Transverse colon (tissue), 4 donors: ENCODE results near the gene SMAD6.

Experiments used
- POLR2A ChIP-seq: fragments of 450-650 bp; IDR thresholded peaks from one replicate; pipeline ENCODE4 v1.6.1; 2016; ENCODE audit warnings: antibody characterized with exemption, mild to moderate bottlenecking, moderate library complexity
- POLR2AphosphoS5 ChIP-seq, 3 donors: sonication (generic); formaldehyde crosslinking; IDR thresholded peaks; one replicate each; pipeline ENCODE4 v1.6.1; 2016; ENCODE audit warnings: antibody characterized with exemption in 3 of 3
- TF ChIP-seq, protein P1 (sequence below), 5 experiments: fragments of 200-600 bp in 3 of 5; fragments of 450-650 bp in 2 of 5; sonication (generic) in 3 of 5; IDR thresholded peaks; 1 replicate in 2 of 5; 2 replicates in 3 of 5; pipeline ENCODE4 v1.5.1; 2016 to 2017; ENCODE audit warnings: antibody characterized with exemption in 5 of 5, inconsistent platforms in 3 of 5, mild to moderate bottlenecking in 2 of 5, moderate library complexity in 1 of 5

DNA sequence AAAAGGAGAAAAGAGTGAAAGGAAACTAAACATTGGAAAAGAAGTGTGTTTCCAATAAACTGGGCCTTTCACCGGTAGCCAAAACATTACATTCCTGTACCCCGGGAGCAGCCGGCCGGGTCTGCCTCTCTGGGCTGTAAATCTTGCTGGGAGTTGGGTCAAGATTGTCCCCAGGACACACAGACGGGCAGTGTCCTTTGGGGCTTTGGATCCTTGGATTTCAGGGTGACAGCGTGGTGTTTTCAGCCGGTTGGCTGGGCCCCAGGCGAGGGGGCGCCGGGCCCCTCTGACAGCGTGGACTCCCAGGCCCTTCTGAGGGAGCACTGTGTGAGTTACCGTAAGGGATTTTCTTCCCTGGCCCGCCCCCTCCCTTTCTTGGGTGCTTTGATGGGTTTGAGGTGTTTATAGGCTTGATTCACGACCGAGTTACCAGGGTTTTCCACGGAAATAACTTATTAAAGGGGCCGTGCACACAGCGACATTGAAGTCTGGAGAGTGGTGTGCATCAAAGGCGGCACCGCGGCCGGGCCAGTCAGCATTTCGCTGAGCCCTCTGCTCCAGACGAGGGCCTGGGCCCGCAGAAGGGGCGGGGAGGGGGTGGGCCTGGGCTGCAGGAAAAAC is 27.4 kb downstream of the SMAD6 start:
- TF ChIP-seq POLR2A (no peak), POLR2AphosphoS5 (IDR thresholded peaks at IDR 0.05) (no peak)
- TF ChIP-seq, protein P1, sequence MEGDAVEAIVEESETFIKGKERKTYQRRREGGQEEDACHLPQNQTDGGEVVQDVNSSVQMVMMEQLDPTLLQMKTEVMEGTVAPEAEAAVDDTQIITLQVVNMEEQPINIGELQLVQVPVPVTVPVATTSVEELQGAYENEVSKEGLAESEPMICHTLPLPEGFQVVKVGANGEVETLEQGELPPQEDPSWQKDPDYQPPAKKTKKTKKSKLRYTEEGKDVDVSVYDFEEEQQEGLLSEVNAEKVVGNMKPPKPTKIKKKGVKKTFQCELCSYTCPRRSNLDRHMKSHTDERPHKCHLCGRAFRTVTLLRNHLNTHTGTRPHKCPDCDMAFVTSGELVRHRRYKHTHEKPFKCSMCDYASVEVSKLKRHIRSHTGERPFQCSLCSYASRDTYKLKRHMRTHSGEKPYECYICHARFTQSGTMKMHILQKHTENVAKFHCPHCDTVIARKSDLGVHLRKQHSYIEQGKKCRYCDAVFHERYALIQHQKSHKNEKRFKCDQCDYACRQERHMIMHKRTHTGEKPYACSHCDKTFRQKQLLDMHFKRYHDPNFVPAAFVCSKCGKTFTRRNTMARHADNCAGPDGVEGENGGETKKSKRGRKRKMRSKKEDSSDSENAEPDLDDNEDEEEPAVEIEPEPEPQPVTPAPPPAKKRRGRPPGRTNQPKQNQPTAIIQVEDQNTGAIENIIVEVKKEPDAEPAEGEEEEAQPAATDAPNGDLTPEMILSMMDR (IDR thresholded peaks at IDR 0.05) = no peak
